ENCODE measurements around the gene SS18L1. TPM values are rescaled to one million over a fixed set of nuclear protein-coding genes. Genes with fewer than 3 reads are reported as not detected.

The SS18L1 gene
- total RNA-seq, 2 donors from 2014 or later = 16.5 to 17.9 TPM

GRCh38 chr20:62162765-62163484 lies 19.4 kb downstream of the SS18L1 start:
- no peak overlapping the region for H3K27ac Mint-ChIP-seq
- H3K4me3 Mint-ChIP-seq = no peak overlapping the region
- H3K9me3 Mint-ChIP-seq = no peaks in the 10 kb centered on the region
- ATAC-seq (replicated peaks) = no peak
- H3K4me1 Mint-ChIP-seq = peaks cover 6% of the 10 kb centered on the region
- H3K27me3 Mint-ChIP-seq = no peaks in the 10 kb centered on the region
- peaks cover 56% of the 10 kb centered on the region for H3K36me3 Mint-ChIP-seq (ENCODE audit: low read depth)

GRCh38 chr20:62163485-62163865 lies 19.9 kb downstream of the SS18L1 start:
- Mint-ChIP-seq H3K27me3 (no peaks in the 10 kb centered on the region), H3K4me1 (peaks cover 6% of the 10 kb centered on the region), H3K4me3 (no peak overlapping the region), H3K36me3 (ENCODE audit: low read depth) (peaks cover 61% of the 10 kb centered on the region), H3K9me3 (no peaks in the 10 kb centered on the region), H3K27ac (no peak overlapping the region)
- no peak for ATAC-seq (replicated peaks)

GRCh38 chr20:62163986-62164762 lies 20.6 kb downstream of the SS18L1 start:
- ATAC-seq (replicated peaks) = no peak
- H3K4me3 Mint-ChIP-seq = no peak overlapping the region
- peaks cover 61% of the 10 kb centered on the region for H3K36me3 Mint-ChIP-seq (ENCODE audit: low read depth)
- no peak overlapping the region for H3K27ac Mint-ChIP-seq
- H3K4me1 Mint-ChIP-seq = peaks cover 6% of the 10 kb centered on the region
- no peaks in the 10 kb centered on the region for H3K27me3 Mint-ChIP-seq
- H3K9me3 Mint-ChIP-seq = no peaks in the 10 kb centered on the region

GRCh38 chr20:62164879-62165761 lies 21.6 kb downstream of the SS18L1 start:
- no peak for ATAC-seq (replicated peaks)
- no peaks in the 10 kb centered on the region for H3K4me1 Mint-ChIP-seq
- H3K36me3 Mint-ChIP-seq (ENCODE audit: low read depth) = peaks cover 55% of the 10 kb centered on the region
- no peaks in the 10 kb centered on the region for H3K27me3 Mint-ChIP-seq
- H3K9me3 Mint-ChIP-seq = no peaks in the 10 kb centered on the region
- H3K27ac Mint-ChIP-seq = no peak overlapping the region
- H3K4me3 Mint-ChIP-seq = no peak overlapping the region

GRCh38 chr20:62165762-62166399 lies 22.3 kb downstream of the SS18L1 start:
- Mint-ChIP-seq H3K36me3 (ENCODE audit: low read depth) (peaks cover 49% of the 10 kb centered on the region), H3K27me3 (no peaks in the 10 kb centered on the region), H3K4me3 (no peak overlapping the region), H3K4me1 (no peaks in the 10 kb centered on the region), H3K27ac (no peak overlapping the region), H3K9me3 (no peaks in the 10 kb centered on the region)
- no peak for ATAC-seq (replicated peaks)

- no peak overlapping the region for H3K27ac Mint-ChIP-seq
- peaks cover 42% of the 10 kb centered on the region for H3K36me3 Mint-ChIP-seq (ENCODE audit: low read depth)
- H3K4me3 Mint-ChIP-seq = no peak overlapping the region
- H3K9me3 Mint-ChIP-seq = no peaks in the 10 kb centered on the region
- H3K4me1 Mint-ChIP-seq = no peaks in the 10 kb centered on the region
- no peaks in the 10 kb centered on the region for H3K27me3 Mint-ChIP-seq
- no peak for ATAC-seq (replicated peaks)
These were observed 23.9 kb downstream of the SS18L1 start for GRCh38 chr20:62167474-62167873.

GRCh38 chr20:62168061-62168460 lies 24.5 kb downstream of the SS18L1 start:
- H3K27ac Mint-ChIP-seq = no peak overlapping the region
- no peaks in the 10 kb centered on the region for H3K9me3 Mint-ChIP-seq
- no peak for ATAC-seq (replicated peaks)
- H3K27me3 Mint-ChIP-seq = no peaks in the 10 kb centered on the region
- no peak overlapping the region for H3K4me3 Mint-ChIP-seq
- no peaks in the 10 kb centered on the region for H3K4me1 Mint-ChIP-seq
- H3K36me3 Mint-ChIP-seq (ENCODE audit: low read depth) = peaks cover 42% of the 10 kb centered on the region

GRCh38 chr20:62168890-62169435 lies 25.4 kb downstream of the SS18L1 start:
- Mint-ChIP-seq H3K27me3 (no peaks in the 10 kb centered on the region), H3K36me3 (ENCODE audit: low read depth) (peaks cover 39% of the 10 kb centered on the region), H3K9me3 (no peaks in the 10 kb centered on the region), H3K27ac (no peak overlapping the region), H3K4me1 (no peaks in the 10 kb centered on the region), H3K4me3 (no peak overlapping the region)
- ATAC-seq (replicated peaks) = no peak

- peaks cover 36% of the 10 kb centered on the region for H3K36me3 Mint-ChIP-seq (ENCODE audit: low read depth)
- no peaks in the 10 kb centered on the region for H3K4me1 Mint-ChIP-seq
These were observed 27.0 kb downstream of the SS18L1 start for GRCh38 chr20:62170536-62170935.

GRCh38 chr20:62171245-62171644 lies 27.7 kb downstream of the SS18L1 start:
- Mint-ChIP-seq H3K27me3 (no peaks in the 10 kb centered on the region), H3K9me3 (no peaks in the 10 kb centered on the region), H3K4me1 (no peaks in the 10 kb centered on the region), H3K27ac (no peak overlapping the region), H3K4me3 (no peak overlapping the region), H3K36me3 (ENCODE audit: low read depth) (peaks cover 29% of the 10 kb centered on the region)
- no peak for ATAC-seq (replicated peaks)

More at GRCh38 chr20:62170536-62170935, 27.0 kb downstream of the SS18L1 start:
- H3K27me3 Mint-ChIP-seq = no peaks in the 10 kb centered on the region
- no peak for ATAC-seq (replicated peaks)
- no peak overlapping the region for H3K4me3 Mint-ChIP-seq
- no peak overlapping the region for H3K27ac Mint-ChIP-seq
- H3K9me3 Mint-ChIP-seq = no peaks in the 10 kb centered on the region

- H3K9me3 Mint-ChIP-seq = no peaks in the 10 kb centered on the region
- no peak for ATAC-seq (replicated peaks)
- H3K36me3 Mint-ChIP-seq (ENCODE audit: low read depth) = peaks cover 25% of the 10 kb centered on the region
- H3K4me3 Mint-ChIP-seq = no peak overlapping the region
- H3K4me1 Mint-ChIP-seq = no peaks in the 10 kb centered on the region
- no peaks in the 10 kb centered on the region for H3K27me3 Mint-ChIP-seq
- H3K27ac Mint-ChIP-seq = no peak overlapping the region
These were observed 29.1 kb downstream of the SS18L1 start for GRCh38 chr20:62172666-62173065.

- Mint-ChIP-seq H3K27me3 (no peaks in the 10 kb centered on the region), H3K27ac (no peak overlapping the region), H3K4me3 (no peak overlapping the region), H3K4me1 (no peaks in the 10 kb centered on the region), H3K36me3 (ENCODE audit: low read depth) (peaks cover 24% of the 10 kb centered on the region), H3K9me3 (no peaks in the 10 kb centered on the region)
- no peak for ATAC-seq (replicated peaks)
These were observed 30.6 kb downstream of the SS18L1 start for GRCh38 chr20:62174021-62174804.

GRCh38 chr20:62174870-62175624 lies 31.5 kb downstream of the SS18L1 start:
- Mint-ChIP-seq H3K27ac (peak overlapping the region; percentile 68), H3K4me1 (no peaks in the 10 kb centered on the region), H3K36me3 (ENCODE audit: low read depth) (peaks cover 25% of the 10 kb centered on the region), H3K4me3 (no peak overlapping the region), H3K27me3 (no peaks in the 10 kb centered on the region), H3K9me3 (no peaks in the 10 kb centered on the region)
- no peak for ATAC-seq (replicated peaks)

Measured in activated T-helper 17 cell treated with anti-CD3 and anti-CD28 coated beads, Interleukin-2, amount 50 U/mL, for 72 hours (primary cell).